B cell (primary cell): ENCODE results near the gene CBX1.
"Not testable (repeated sequence)": the region's sequence is repeated elsewhere in the genome, so short reads cannot be mapped to it uniquely, and the experiment has no call there.

Source experiments
- EZH2 ChIP-seq: IDR thresholded peaks from 2 replicates; pipeline ENCODE4 v1.6.1; 2012; ENCODE audit warnings: borderline replicate concordance, low read depth, mild to moderate bottlenecking, moderate library complexity, low read length; ENCODE audit not compliant: insufficient read depth, poor library complexity, severe bottlenecking
- TF ChIP-seq, protein P1 (sequence below): fragments of 200-600 bp; IDR thresholded peaks from one replicate; pipeline ENCODE4 v1.8.0; 2022; ENCODE audit warnings: antibody characterized with exemption, mild to moderate bottlenecking

DNA sequence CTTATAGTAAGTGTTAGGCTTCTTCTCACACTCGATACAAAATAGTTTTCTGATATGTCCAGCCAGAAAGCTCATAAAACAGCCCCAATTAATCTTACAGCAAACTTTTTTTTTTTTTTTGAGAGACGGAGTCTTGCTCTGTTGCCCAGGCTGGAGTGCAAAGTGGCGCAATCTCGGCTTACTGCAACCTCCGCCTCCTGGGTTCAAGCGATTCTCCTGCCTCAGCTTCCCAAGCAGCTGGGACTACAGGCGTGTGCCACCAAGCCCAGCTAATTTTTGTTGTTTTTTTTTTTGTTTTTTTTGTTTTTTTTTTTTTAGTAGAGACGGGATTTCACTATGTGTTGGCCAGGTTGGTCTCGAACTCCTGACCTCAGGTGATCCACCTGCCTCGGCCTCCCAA is 24.1 kb downstream of the CBX1 start:
- TF ChIP-seq, protein P1, sequence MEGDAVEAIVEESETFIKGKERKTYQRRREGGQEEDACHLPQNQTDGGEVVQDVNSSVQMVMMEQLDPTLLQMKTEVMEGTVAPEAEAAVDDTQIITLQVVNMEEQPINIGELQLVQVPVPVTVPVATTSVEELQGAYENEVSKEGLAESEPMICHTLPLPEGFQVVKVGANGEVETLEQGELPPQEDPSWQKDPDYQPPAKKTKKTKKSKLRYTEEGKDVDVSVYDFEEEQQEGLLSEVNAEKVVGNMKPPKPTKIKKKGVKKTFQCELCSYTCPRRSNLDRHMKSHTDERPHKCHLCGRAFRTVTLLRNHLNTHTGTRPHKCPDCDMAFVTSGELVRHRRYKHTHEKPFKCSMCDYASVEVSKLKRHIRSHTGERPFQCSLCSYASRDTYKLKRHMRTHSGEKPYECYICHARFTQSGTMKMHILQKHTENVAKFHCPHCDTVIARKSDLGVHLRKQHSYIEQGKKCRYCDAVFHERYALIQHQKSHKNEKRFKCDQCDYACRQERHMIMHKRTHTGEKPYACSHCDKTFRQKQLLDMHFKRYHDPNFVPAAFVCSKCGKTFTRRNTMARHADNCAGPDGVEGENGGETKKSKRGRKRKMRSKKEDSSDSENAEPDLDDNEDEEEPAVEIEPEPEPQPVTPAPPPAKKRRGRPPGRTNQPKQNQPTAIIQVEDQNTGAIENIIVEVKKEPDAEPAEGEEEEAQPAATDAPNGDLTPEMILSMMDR, result not testable (repeated sequence)
- not testable (repeated sequence) for TF ChIP-seq EZH2
